AG09319 (cell line): ENCODE measurements around the gene RIT2.

Experiments
- DNase-seq: peaks from one replicate; pipeline ENCODE4 v3.0.0-alpha.2; 2010; ENCODE audit warnings: low read depth; ENCODE audit errors: extremely low read depth
- CTCF ChIP-seq: IDR thresholded peaks from 2 replicates; pipeline ENCODE4 v1.5.1; 2011; ENCODE audit warnings: low read depth, mild to moderate bottlenecking, inconsistent platforms, low read length, moderate library complexity

The RIT2 gene

GRCh38 chr18:42996824-42997223 lies 118.7 kb downstream of the RIT2 start:
- no peak for DNase-seq
- no peak for TF ChIP-seq CTCF

GRCh38 chr18:42980426-42980825 lies 135.1 kb downstream of the RIT2 start:
- no peak for TF ChIP-seq CTCF
- DNase-seq = no peak

GRCh38 chr18:42977982-42978637 lies 137.4 kb downstream of the RIT2 start:
- DNase-seq = no peak
- TF ChIP-seq CTCF = no peak

- no peak for TF ChIP-seq CTCF
Measured at GRCh38 chr18:42976869-42977590, 138.5 kb downstream of the RIT2 start.

GRCh38 chr18:42969366-42969765 lies 146.1 kb downstream of the RIT2 start:
- DNase-seq = no peak
- no peak for TF ChIP-seq CTCF

More at GRCh38 chr18:42976869-42977590, 138.5 kb downstream of the RIT2 start:
- DNase-seq = no peak

- TF ChIP-seq CTCF = no peak
- DNase-seq = no peak
Measured at GRCh38 chr18:42961298-42961697, 154.2 kb downstream of the RIT2 start.

- no peak for TF ChIP-seq CTCF
- DNase-seq = no peak
Measured at GRCh38 chr18:42959528-42959927, 156.0 kb downstream of the RIT2 start.
